A549 (cell line): Measurements from ENCODE around the gene TIPARP. TPM values are rescaled to one million over a fixed set of nuclear protein-coding genes. Genes with fewer than 3 reads are reported as not detected.

Experiments used
- ATAC-seq, 2 experiments: fragments of 200-7000 bp in 1 of 2; fragments of >200 bp in 1 of 2; cut with Nextera tagmentation in 1 of 2; cut with Tn5 transposase in 1 of 2; 3 replicates each; pipeline versions ENCODE4 v1.8.0 to v1.9.1; 2018 to 2020; ENCODE audit warnings: mild to moderate bottlenecking in 1 of 2, moderate library complexity in 1 of 2
- CTCF ChIA-PET: fragments of 300-600 bp; sonication (Branson Sonifier 250); formaldehyde crosslinking; extraction: SDS; loops from one replicate; lab custom pipeline; 2021; ENCODE audit warnings: antibody characterized with exemption, inconsistent platforms; lab: Yijun Ruan, JAX
- POLR2A ChIA-PET: fragments of 350-600 bp; formaldehyde crosslinking; extraction: SDS; loops from one replicate; lab custom pipeline; 2021; ENCODE audit warnings: antibody characterized with exemption, inconsistent platforms; lab: Yijun Ruan, JAX
- DNase-seq, 2 experiments: peaks; one replicate each; pipeline versions ENCODE4 v3.0.0 to v3.0.0-alpha.2; 2011 to 2016; ENCODE audit warnings: low read depth in 1 of 2, low spot score in 1 of 2
- FAIRE-seq: peaks from 2 replicates; lab custom pipeline; 2011; peaks lifted over from hg19 to GRCh38; lab: Jason Lieb, UNC
- H3K27ac ChIP-seq, 2 experiments: fragments of >200 bp; sonication (Bioruptor Twin); formaldehyde crosslinking; 3 replicates each; pipeline ENCODE4 v1.5.1; 2016 to 2017
- H3K4me1 ChIP-seq: fragments of >200 bp; sonication (Bioruptor Twin); formaldehyde crosslinking; 3 replicates; pipeline ENCODE4 v1.6.1; 2016
- H3K4me2 ChIP-seq: fragments of >200 bp; sonication (Bioruptor Twin); formaldehyde crosslinking; 3 replicates; pipeline ENCODE4 v1.6.1; 2016
- H3K4me3 ChIP-seq: fragments of >200 bp; sonication (Bioruptor Twin); formaldehyde crosslinking; 3 replicates; pipeline ENCODE4 v1.5.1; 2016
- H3K9me3 ChIP-seq: fragments of >200 bp; sonication (Bioruptor Twin); formaldehyde crosslinking; 3 replicates; pipeline ENCODE4 v1.6.1; 2016
- ATOH8 ChIP-seq: fragments of 250-450 bp; sonication (Bioruptor Pico); IDR thresholded peaks from 2 replicates; pipeline ENCODE4 v1.5.0; 2020; ENCODE audit warnings: low read depth, mild to moderate bottlenecking, moderate library complexity
- BCL3 ChIP-seq: fragments of >200 bp; sonication (Bioruptor Twin); formaldehyde crosslinking; IDR thresholded peaks from 3 replicates; pipeline ENCODE4 v1.6.1; 2016
- BHLHE40 ChIP-seq: IDR thresholded peaks from 2 replicates; pipeline ENCODE4 v1.6.1; 2012; ENCODE audit warnings: low read depth, low read length, inconsistent platforms
- CEBPB ChIP-seq, 2 experiments: fragments of >200 bp in 1 of 2; sonication (Bioruptor Twin) in 1 of 2; formaldehyde crosslinking in 1 of 2; IDR thresholded peaks; 2 replicates each; pipeline ENCODE4 v1.6.1; 2012 to 2016
- CHD2 ChIP-seq: fragments of 150-350 bp; IDR thresholded peaks from 2 replicates; pipeline ENCODE4 v1.6.1; 2014; ENCODE audit warnings: low read length; ENCODE audit not compliant: partially characterized antibody
- EHMT2 ChIP-seq: fragments of 200-600 bp; sonication (generic); IDR thresholded peaks from 2 replicates; pipeline ENCODE4 v1.6.1; 2016; ENCODE audit warnings: antibody characterized with exemption, low read depth, mild to moderate bottlenecking, moderate library complexity
- ELK1 ChIP-seq: fragments of 150-350 bp; IDR thresholded peaks from 2 replicates; pipeline ENCODE4 v1.6.1; 2014; ENCODE audit warnings: low read depth, mild to moderate bottlenecking, low read length
- EP300 ChIP-seq, 2 experiments: fragments of >200 bp; sonication (Bioruptor Twin); formaldehyde crosslinking; IDR thresholded peaks; 2 replicates in 1 of 2; 3 replicates in 1 of 2; pipeline ENCODE4 v1.6.1; 2016 to 2017
- ESRRA ChIP-seq: fragments of 150-350 bp; IDR thresholded peaks from 2 replicates; pipeline ENCODE4 v1.6.1; 2014; ENCODE audit warnings: mild to moderate bottlenecking, low read length, borderline replicate concordance
- FOXS1 ChIP-seq: fragments of 250-450 bp; sonication (Bioruptor Pico); IDR thresholded peaks from 2 replicates; pipeline ENCODE4 v1.5.0; 2020; ENCODE audit warnings: mild to moderate bottlenecking, moderate library complexity
- GATA3 ChIP-seq: IDR thresholded peaks from 2 replicates; pipeline ENCODE4 v1.6.1; 2012; ENCODE audit warnings: borderline replicate concordance
- HDAC2 ChIP-seq: fragments of 200-600 bp; sonication (generic); IDR thresholded peaks from 2 replicates; pipeline ENCODE4 v1.6.1; 2016
- HMGXB4 ChIP-seq: fragments of 250-450 bp; sonication (Bioruptor Pico); IDR thresholded peaks from 2 replicates; pipeline ENCODE4 v1.5.0; 2021; ENCODE audit warnings: mild to moderate bottlenecking, moderate library complexity, borderline replicate concordance
- HOXB13 ChIP-seq: fragments of 250-450 bp; sonication (Bioruptor Pico); IDR thresholded peaks from 2 replicates; pipeline ENCODE4 v1.5.0; 2020; ENCODE audit warnings: low read depth, mild to moderate bottlenecking, moderate library complexity
- HOXB5 ChIP-seq: fragments of 250-450 bp; sonication (Bioruptor Pico); IDR thresholded peaks from 2 replicates; pipeline ENCODE4 v1.5.0; 2020; ENCODE audit warnings: mild to moderate bottlenecking, moderate library complexity
- JUN ChIP-seq, 2 experiments: fragments of >200 bp; sonication (Bioruptor Twin); formaldehyde crosslinking; IDR thresholded peaks; 2 replicates in 1 of 2; 3 replicates in 1 of 2; pipeline ENCODE4 v1.6.1; 2016 to 2017
- KDM1A ChIP-seq: fragments of 200-600 bp; sonication (generic); IDR thresholded peaks from 2 replicates; pipeline ENCODE4 v1.6.1; 2016; ENCODE audit warnings: low read depth, mild to moderate bottlenecking
- KDM5A ChIP-seq: fragments of 200-600 bp; sonication (generic); IDR thresholded peaks from 2 replicates; pipeline ENCODE4 v1.6.1; 2016; ENCODE audit warnings: antibody characterized with exemption, mild to moderate bottlenecking
- MAFK ChIP-seq: fragments of 450-650 bp; IDR thresholded peaks from 2 replicates; pipeline ENCODE4 v1.6.1; 2014; ENCODE audit not compliant: partially characterized antibody
- MAZ ChIP-seq: fragments of 150-350 bp; IDR thresholded peaks from 2 replicates; pipeline ENCODE4 v1.6.1; 2014; ENCODE audit warnings: antibody characterized with exemption, low read depth, low read length, borderline replicate concordance
- MYC ChIP-seq: IDR thresholded peaks from 2 replicates; pipeline ENCODE4 v1.6.1; 2012; ENCODE audit warnings: mild to moderate bottlenecking, inconsistent platforms, low read length, improper control_type of control experiment, borderline replicate concordance
- NFE2L2 ChIP-seq: fragments of 150-350 bp; conservative IDR thresholded peaks from 2 replicates; pipeline ENCODE4 v1.6.1; 2014; ENCODE audit warnings: low read length
- NR3C1 ChIP-seq: fragments of >200 bp; sonication (Bioruptor Twin); formaldehyde crosslinking; IDR thresholded peaks from 3 replicates; pipeline ENCODE4 v1.6.1; 2017
- POLR2A ChIP-seq: IDR thresholded peaks from 2 replicates; pipeline ENCODE4 v1.6.1; 2012; ENCODE audit warnings: mild to moderate bottlenecking, low read length
- RAD21 ChIP-seq, 2 experiments: fragments of >200 bp in 1 of 2; sonication (Bioruptor Twin) in 1 of 2; formaldehyde crosslinking in 1 of 2; IDR thresholded peaks in 1 of 2; conservative IDR thresholded peaks in 1 of 2; 2 replicates in 1 of 2; 3 replicates in 1 of 2; pipeline ENCODE4 v1.6.1; 2012 to 2018; ENCODE audit warnings: inconsistent platforms in 1 of 2
- RARB ChIP-seq: fragments of 250-450 bp; sonication (Bioruptor Pico); IDR thresholded peaks from 2 replicates; pipeline ENCODE4 v1.8.0; 2021; ENCODE audit warnings: mild to moderate bottlenecking, moderate library complexity
- RFX5 ChIP-seq: fragments of 450-650 bp; IDR thresholded peaks from 2 replicates; pipeline ENCODE4 v1.7.1; 2014; ENCODE audit warnings: antibody characterized with exemption, mild to moderate bottlenecking, moderate library complexity
- RNF2 ChIP-seq: fragments of 200-600 bp; sonication (generic); IDR thresholded peaks from 2 replicates; pipeline ENCODE4 v1.6.1; 2016; ENCODE audit warnings: low read depth, mild to moderate bottlenecking, antibody characterized with exemption, moderate library complexity, borderline replicate concordance
- SMC3 ChIP-seq: fragments of >200 bp; sonication (Bioruptor Twin); formaldehyde crosslinking; IDR thresholded peaks from 3 replicates; pipeline ENCODE4 v1.6.1; 2018; ENCODE audit warnings: inconsistent platforms
- SREBF2 ChIP-seq: fragments of 450-650 bp; IDR thresholded peaks from 2 replicates; pipeline ENCODE4 v1.6.1; 2014; ENCODE audit warnings: mild to moderate bottlenecking, moderate library complexity
- TP53 ChIP-seq: fragments of 250-450 bp; sonication (Bioruptor Pico); IDR thresholded peaks from 2 replicates; pipeline ENCODE4 v1.5.0; 2021; ENCODE audit warnings: mild to moderate bottlenecking, moderate library complexity
- ZC3H11A ChIP-seq: fragments of 450-650 bp; IDR thresholded peaks from 2 replicates; pipeline ENCODE4 v1.6.1; 2014; ENCODE audit warnings: antibody characterized with exemption, mild to moderate bottlenecking
- ZFP36 ChIP-seq: fragments of 450-650 bp; IDR thresholded peaks from 2 replicates; pipeline ENCODE4 v1.6.1; 2014; ENCODE audit warnings: borderline replicate concordance; ENCODE audit not compliant: partially characterized antibody
- WGBS: methylation state at CpG from one replicate; pipeline ENCODE4 v1.1.6; 2017; ENCODE audit errors: missing lambda C conversion rate; 5-methylcytosine and 5-hydroxymethylcytosine counted together
- polyA plus RNA-seq, 4 experiments: library from polyadenylated mRNA; depleted of rRNA in 3 of 4; stranded (reverse); fragments of >200 nt; fragmentation: RNase III in 1 of 4; extraction: RNeasy Plus Mini Kit Qiagen cat#74134 plus additional on column Dnase treatment in 1 of 4; gene quantifications; 2 replicates in 3 of 4; 3 replicates in 1 of 4; pipeline ENCODE4 v1.2.3, GENCODE V29; 2011 to 2017

TIPARP gene
- polyA plus RNA-seq, 2 of the 4 experiments (the other 2 are of a cell fraction): 11.8 to 16.5 TPM

- TF ChIP-seq MAZ: no peak
- TF ChIP-seq KDM1A: no peak
- TF ChIP-seq MYC: no peak
- no peak for TF ChIP-seq EP300 (IDR thresholded peaks at IDR 0.05)
- no peak for TF ChIP-seq ZC3H11A
These were observed 71.4 kb downstream of the TIPARP start (continued) for GRCh38 chr3:156745766-156746165.

GRCh38 chr3:156747046-156747445, 72.7 kb downstream of the TIPARP start:
- H3K27ac ChIP-seq: no peak overlapping the region
- POLR2A ChIA-PET: no interaction called here
- H3K4me1 ChIP-seq: no peaks in the 10 kb centered on the region
- 32% methylated on average over 1 of the region's 1 CpG for WGBS
- H3K4me3 ChIP-seq: no peak overlapping the region
- DNase-seq: no peak
- peaks cover 5% of the 10 kb centered on the region; the same call in 1 of the 3 replicates for H3K9me3 ChIP-seq
- no peak for FAIRE-seq
- TF ChIP-seq MAFK (no peak), RAD21 (conservative IDR thresholded peaks at IDR 0.05 in 1 of 2, IDR thresholded peaks at IDR 0.05 in 1 of 2) (no peak), HDAC2 (no peak), KDM5A (no peak), CEBPB (IDR thresholded peaks at IDR 0.05) (no peak), FOXS1 (CRISPR knock-in tag) (no peak), ELK1 (no peak), HOXB13 (CRISPR knock-in tag) (no peak), SREBF2 (no peak), HMGXB4 (CRISPR knock-in tag) (no peak), BCL3 (no peak), RNF2 (no peak), NFE2L2 (no peak), MYC (no peak), ZFP36 (no peak), ATOH8 (no peak)
- ATAC-seq: no peak
- no peak overlapping the region for H3K4me2 ChIP-seq
- CTCF ChIA-PET: interaction anchor here (0.9 kb wide), 1 partner anchor 11 kb away, joined by 4 read pairs; no protein-coding TSS in a partner anchor

- WGBS: 70% methylated on average over 5 of the region's 5 CpGs
- Histone ChIP-seq H3K27ac (no peak overlapping the region), H3K4me1 (no peaks in the 10 kb centered on the region), H3K4me3 (no peak overlapping the region), H3K9me3 (peaks cover 5% of the 10 kb centered on the region; the same call in 1 of the 3 replicates), H3K4me2 (no peak overlapping the region)
- CTCF ChIA-PET: no interaction called here
- ATAC-seq (no peak), FAIRE-seq (no peak), DNase-seq (no peak)
- POLR2A ChIA-PET: no interaction called here
- TF ChIP-seq GATA3 (no peak), HOXB5 (no peak), SREBF2 (no peak), RFX5 (no peak), EHMT2 (no peak), TP53 (CRISPR knock-in tag) (no peak), CHD2 (no peak), RARB (CRISPR knock-in tag) (no peak), JUN (IDR thresholded peaks at IDR 0.05) (no peak), BHLHE40 (no peak), KDM1A (no peak), ESRRA (no peak), ELK1 (no peak), SMC3 (no peak), NR3C1 (no peak), ATOH8 (no peak), POLR2A (no peak)
These were observed 74.9 kb downstream of the TIPARP start for GRCh38 chr3:156749244-156749643.
